ENCODE measurements around the gene SLC23A1.

Gene SLC23A1

GRCh38 chr5:139385061-139386049 lies 2.3 kb upstream of the SLC23A1 start:
- Histone ChIP-seq H3K4me3 (ENCODE audit: low read depth, low read length) (no peak overlapping the region), H3K27me3 (ENCODE audit: control insufficient read depth, insufficient read depth, low read length) (no peaks in the 10 kb centered on the region), H3K4me1 (ENCODE audit: control insufficient read depth, insufficient read depth, low read length) (peaks cover 9% of the 10 kb centered on the region), H3K36me3 (ENCODE audit: control insufficient read depth, insufficient read depth, low read length) (no peaks in the 10 kb centered on the region), H3K9me3 (ENCODE audit: control insufficient read depth, insufficient read depth, low read length) (no peaks in the 10 kb centered on the region), H3K9ac (ENCODE audit: low read depth, low read length) (no peak overlapping the region)

- no peak overlapping the region for H3K9ac ChIP-seq (ENCODE audit: low read depth, low read length)
- H3K36me3 ChIP-seq (ENCODE audit: control insufficient read depth, insufficient read depth, low read length) = no peaks in the 10 kb centered on the region
Measured at GRCh38 chr5:139384591-139385051, 1.5 kb upstream of the SLC23A1 start.

GRCh38 chr5:139383993-139384590 lies 995 bp upstream of the SLC23A1 start:
- Histone ChIP-seq H3K4me3 (ENCODE audit: low read depth, low read length) (no peak overlapping the region), H3K4me1 (ENCODE audit: control insufficient read depth, insufficient read depth, low read length) (peaks cover 11% of the 10 kb centered on the region), H3K36me3 (ENCODE audit: control insufficient read depth, insufficient read depth, low read length) (no peaks in the 10 kb centered on the region), H3K9me3 (ENCODE audit: control insufficient read depth, insufficient read depth, low read length) (no peaks in the 10 kb centered on the region), H3K27me3 (ENCODE audit: control insufficient read depth, insufficient read depth, low read length) (no peaks in the 10 kb centered on the region), H3K9ac (ENCODE audit: low read depth, low read length) (no peak overlapping the region)

More at GRCh38 chr5:139384591-139385051, 1.5 kb upstream of the SLC23A1 start:
- Histone ChIP-seq H3K4me3 (ENCODE audit: low read depth, low read length) (no peak overlapping the region), H3K9me3 (ENCODE audit: control insufficient read depth, insufficient read depth, low read length) (no peaks in the 10 kb centered on the region), H3K27me3 (ENCODE audit: control insufficient read depth, insufficient read depth, low read length) (no peaks in the 10 kb centered on the region), H3K4me1 (ENCODE audit: control insufficient read depth, insufficient read depth, low read length) (peaks cover 9% of the 10 kb centered on the region)

DNA sequence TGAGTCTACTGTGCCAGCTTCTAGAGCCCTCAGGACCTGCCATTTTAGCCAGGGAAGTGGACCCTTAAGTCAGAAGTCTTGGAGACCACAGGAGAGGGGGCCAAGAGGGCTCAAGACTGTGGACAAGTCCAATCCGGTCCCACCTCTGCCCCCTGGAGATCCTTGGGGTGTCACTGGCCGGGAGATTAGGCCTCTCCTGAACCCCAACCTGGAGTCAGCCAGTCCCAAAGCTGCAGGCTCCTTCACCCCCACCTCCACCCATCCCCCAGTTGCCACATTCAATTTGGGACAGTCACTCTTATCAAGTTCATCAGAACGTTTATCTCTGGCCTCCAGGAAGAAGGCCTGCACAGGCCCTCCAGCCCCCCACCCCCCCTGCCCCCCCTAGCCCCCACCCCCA lies 290 bp downstream of the SLC23A1 start:
- H3K9ac ChIP-seq (ENCODE audit: low read depth, low read length) = no peak overlapping the region
- H3K9me3 ChIP-seq (ENCODE audit: control insufficient read depth, insufficient read depth, low read length) = no peaks in the 10 kb centered on the region
- H3K4me1 ChIP-seq (ENCODE audit: control insufficient read depth, insufficient read depth, low read length) = peaks cover 3% of the 10 kb centered on the region
- H3K36me3 ChIP-seq (ENCODE audit: control insufficient read depth, insufficient read depth, low read length) = no peaks in the 10 kb centered on the region
- H3K4me3 ChIP-seq (ENCODE audit: low read depth, low read length) = no peak overlapping the region
- H3K27me3 ChIP-seq (ENCODE audit: control insufficient read depth, insufficient read depth, low read length) = no peaks in the 10 kb centered on the region

DNA sequence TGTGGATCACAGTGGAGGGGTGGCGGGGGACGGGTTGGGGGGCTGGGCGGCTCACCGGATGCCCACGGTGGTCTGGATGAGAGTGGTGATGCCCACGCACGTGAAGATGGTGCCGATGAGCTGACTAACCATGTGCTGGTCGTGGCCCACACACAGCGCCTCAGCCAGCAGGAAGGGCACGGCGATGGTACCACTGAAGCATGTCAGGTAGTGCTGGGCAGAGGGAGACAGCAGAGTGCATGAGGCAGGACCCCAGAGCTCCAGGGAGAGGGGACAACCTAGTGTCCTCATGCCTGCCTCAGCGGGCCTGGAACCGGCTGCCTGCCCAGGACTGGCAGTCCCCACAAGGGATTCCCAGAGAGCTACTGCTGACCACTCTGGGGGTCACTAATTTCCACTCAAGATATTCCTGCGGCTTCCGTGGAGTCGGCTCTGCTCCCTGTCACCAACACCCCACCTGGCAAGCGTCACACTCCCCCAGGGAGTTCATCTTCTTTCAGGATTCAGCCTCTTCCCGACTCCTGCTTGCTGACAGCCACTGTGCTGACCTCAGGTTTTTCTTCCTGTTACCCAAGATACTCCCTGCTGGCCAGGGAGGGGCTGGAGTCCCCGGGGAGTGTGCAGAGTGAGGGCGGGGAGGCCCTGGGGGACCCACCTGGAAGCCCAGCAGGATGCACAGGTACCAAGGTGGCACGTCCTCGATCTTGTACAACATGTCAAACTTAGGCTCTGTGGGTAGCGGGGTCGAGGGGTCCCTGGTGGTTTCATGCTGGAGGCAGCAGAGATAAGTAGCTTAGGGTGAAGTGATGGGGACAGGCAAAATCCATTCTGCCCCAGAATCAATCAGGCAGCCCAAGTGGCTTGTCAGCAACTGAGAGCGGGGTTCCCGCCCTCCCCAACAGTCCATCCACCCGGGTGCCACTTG lies 998 bp downstream of the SLC23A1 start:
- Histone ChIP-seq H3K9ac (ENCODE audit: low read depth, low read length) (no peak overlapping the region), H3K9me3 (ENCODE audit: control insufficient read depth, insufficient read depth, low read length) (no peaks in the 10 kb centered on the region), H3K4me3 (ENCODE audit: low read depth, low read length) (no peak overlapping the region), H3K27me3 (ENCODE audit: control insufficient read depth, insufficient read depth, low read length) (no peaks in the 10 kb centered on the region), H3K4me1 (ENCODE audit: control insufficient read depth, insufficient read depth, low read length) (peaks cover 4% of the 10 kb centered on the region), H3K36me3 (ENCODE audit: control insufficient read depth, insufficient read depth, low read length) (no peaks in the 10 kb centered on the region)

DNA sequence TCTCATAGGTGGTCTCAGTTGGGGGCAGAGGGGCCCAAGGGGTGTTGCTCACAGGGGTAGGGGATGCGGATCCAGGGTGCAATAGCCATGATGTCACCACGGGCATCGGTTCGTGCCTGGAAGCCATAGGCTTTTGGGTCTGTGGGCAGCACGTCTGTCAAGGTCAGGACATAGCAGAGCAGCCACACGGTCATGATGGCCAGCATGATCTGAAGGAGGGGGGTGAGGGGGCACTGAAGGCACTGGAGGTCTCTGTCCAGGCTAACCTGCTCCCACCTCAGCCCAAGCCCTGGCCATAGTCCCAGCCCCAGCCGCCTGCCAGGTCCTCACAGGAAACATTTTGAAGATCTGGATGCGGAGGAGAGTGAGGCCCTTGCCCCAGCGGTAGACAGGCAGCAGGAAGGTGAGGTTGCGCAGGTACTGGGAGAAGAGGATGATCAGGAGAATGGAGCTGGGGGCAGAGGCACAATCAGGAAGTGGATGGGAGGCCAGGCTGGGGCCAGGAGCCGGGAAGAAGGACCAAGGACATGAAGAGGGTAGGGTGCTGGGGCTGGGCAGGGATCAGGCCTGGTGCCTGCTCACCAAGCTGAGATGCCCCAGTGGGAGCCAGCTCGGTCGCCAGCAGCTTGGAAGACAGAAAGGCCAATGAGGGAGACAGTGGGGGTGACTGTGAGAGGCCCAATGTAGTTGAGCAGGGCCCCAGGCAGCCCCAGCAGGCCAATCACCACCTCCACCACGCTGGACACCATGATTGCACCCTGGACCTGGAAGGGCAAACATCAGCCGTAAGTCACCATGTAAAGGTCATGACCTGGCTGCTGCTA lies 3.3 kb downstream of the SLC23A1 start:
- Histone ChIP-seq H3K36me3 (ENCODE audit: control insufficient read depth, insufficient read depth, low read length) (no peaks in the 10 kb centered on the region), H3K9me3 (ENCODE audit: control insufficient read depth, insufficient read depth, low read length) (no peaks in the 10 kb centered on the region), H3K4me1 (ENCODE audit: control insufficient read depth, insufficient read depth, low read length) (peaks cover 4% of the 10 kb centered on the region), H3K27me3 (ENCODE audit: control insufficient read depth, insufficient read depth, low read length) (no peaks in the 10 kb centered on the region), H3K4me3 (ENCODE audit: low read depth, low read length) (no peak overlapping the region), H3K9ac (ENCODE audit: low read depth, low read length) (no peak overlapping the region)

DNA sequence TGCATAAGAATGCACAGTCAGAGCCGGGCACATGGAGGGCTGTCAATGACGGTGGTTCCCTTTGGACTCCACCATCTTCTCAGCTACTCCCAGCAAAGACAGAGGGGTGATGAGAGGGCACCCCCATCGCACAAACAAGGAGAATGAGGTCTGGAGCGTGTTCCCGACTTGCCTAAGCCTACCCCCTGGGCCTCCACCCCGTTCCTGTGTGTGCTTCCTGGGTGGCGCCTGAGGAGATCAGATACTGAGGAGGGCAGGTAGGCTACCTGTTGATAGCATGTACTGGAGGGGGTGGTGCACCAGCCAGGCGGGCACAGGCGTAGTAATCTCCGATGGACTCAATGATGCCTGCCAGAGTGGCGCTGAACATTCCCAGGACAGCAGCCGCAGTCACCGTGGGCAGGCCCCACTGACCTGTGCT lies 4.1 kb downstream of the SLC23A1 start:
- Histone ChIP-seq H3K9ac (ENCODE audit: low read depth, low read length) (no peak overlapping the region), H3K36me3 (ENCODE audit: control insufficient read depth, insufficient read depth, low read length) (no peaks in the 10 kb centered on the region), H3K4me3 (ENCODE audit: low read depth, low read length) (peak overlapping the region; percentile 39), H3K4me1 (ENCODE audit: control insufficient read depth, insufficient read depth, low read length) (peaks cover 4% of the 10 kb centered on the region), H3K9me3 (ENCODE audit: control insufficient read depth, insufficient read depth, low read length) (no peaks in the 10 kb centered on the region), H3K27me3 (ENCODE audit: control insufficient read depth, insufficient read depth, low read length) (no peaks in the 10 kb centered on the region)

DNA sequence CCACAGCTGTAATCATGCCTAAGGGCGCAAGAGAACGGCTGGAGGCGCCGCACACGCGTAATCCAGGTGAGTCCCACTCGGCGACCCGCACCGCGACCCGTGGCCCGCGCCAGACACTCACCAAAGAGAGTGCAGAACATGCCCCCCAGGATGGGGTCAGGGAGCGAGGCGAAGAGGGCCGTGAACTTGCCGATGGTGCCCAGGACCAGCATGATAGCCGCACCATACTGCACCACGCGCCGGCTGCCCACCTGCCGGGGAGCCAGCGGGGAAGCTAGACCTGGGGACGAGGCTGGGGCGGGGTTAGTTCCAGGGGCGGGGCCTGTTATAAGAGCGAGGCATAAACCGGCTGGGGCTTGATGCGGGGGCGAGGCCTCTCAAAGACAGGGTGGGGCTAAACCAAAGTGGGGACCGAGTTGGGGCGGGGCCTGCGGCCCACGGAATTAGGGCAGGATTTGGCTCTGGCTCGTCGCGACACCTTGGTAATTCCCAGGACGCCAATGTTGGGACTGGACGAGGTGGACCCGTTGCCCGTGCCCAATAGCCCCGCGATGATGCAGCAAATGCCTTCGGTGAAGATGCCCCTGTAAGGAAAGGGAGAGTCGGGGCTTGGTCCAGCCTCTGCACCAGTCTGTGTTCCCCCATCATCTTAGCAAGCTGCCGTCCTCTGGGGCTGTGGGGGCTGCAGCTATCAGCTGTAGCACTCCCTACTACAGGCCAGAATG lies 4.8 kb downstream of the SLC23A1 start:
- H3K36me3 ChIP-seq (ENCODE audit: control insufficient read depth, insufficient read depth, low read length) = no peaks in the 10 kb centered on the region
- H3K27me3 ChIP-seq (ENCODE audit: control insufficient read depth, insufficient read depth, low read length) = no peaks in the 10 kb centered on the region
- H3K4me1 ChIP-seq (ENCODE audit: control insufficient read depth, insufficient read depth, low read length) = peaks cover 4% of the 10 kb centered on the region
- H3K9me3 ChIP-seq (ENCODE audit: control insufficient read depth, insufficient read depth, low read length) = no peaks in the 10 kb centered on the region
- H3K9ac ChIP-seq (ENCODE audit: low read depth, low read length) = no peak overlapping the region
- H3K4me3 ChIP-seq (ENCODE audit: low read depth, low read length) = peak overlapping the region; percentile 39

DNA sequence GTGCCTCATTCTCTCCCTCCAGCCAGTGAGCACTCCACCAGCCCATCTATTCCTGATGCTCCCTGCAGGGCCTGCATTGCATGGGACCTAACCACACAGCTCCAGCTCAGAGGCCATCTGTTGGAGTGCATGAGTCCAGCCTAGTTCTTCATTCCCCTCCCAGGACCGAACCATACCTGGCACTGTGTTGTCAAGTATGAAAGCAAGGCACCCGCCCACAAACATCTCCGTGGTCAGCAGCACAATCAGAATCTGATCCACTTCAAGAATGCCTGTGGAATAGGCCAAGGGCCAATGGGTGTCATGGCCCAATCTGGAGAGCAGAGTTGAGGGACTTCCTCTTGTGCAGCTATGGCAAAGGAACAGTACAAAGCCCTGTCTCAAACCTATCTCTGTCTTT lies 5.9 kb downstream of the SLC23A1 start:
- Histone ChIP-seq H3K27me3 (ENCODE audit: control insufficient read depth, insufficient read depth, low read length) (no peaks in the 10 kb centered on the region), H3K9me3 (ENCODE audit: control insufficient read depth, insufficient read depth, low read length) (no peaks in the 10 kb centered on the region), H3K36me3 (ENCODE audit: control insufficient read depth, insufficient read depth, low read length) (peaks cover 2% of the 10 kb centered on the region), H3K4me3 (ENCODE audit: low read depth, low read length) (no peak overlapping the region), H3K4me1 (ENCODE audit: control insufficient read depth, insufficient read depth, low read length) (peaks cover 4% of the 10 kb centered on the region), H3K9ac (ENCODE audit: low read depth, low read length) (no peak overlapping the region)

GRCh38 chr5:139376364-139376763 lies 6.7 kb downstream of the SLC23A1 start:
- Histone ChIP-seq H3K4me3 (ENCODE audit: low read depth, low read length) (no peak overlapping the region), H3K36me3 (ENCODE audit: control insufficient read depth, insufficient read depth, low read length) (peaks cover 2% of the 10 kb centered on the region)

More at GRCh38 chr5:139376364-139376763, 6.7 kb downstream of the SLC23A1 start:
- Histone ChIP-seq H3K4me1 (ENCODE audit: control insufficient read depth, insufficient read depth, low read length) (peaks cover 4% of the 10 kb centered on the region), H3K9ac (ENCODE audit: low read depth, low read length) (no peak overlapping the region), H3K9me3 (ENCODE audit: control insufficient read depth, insufficient read depth, low read length) (no peaks in the 10 kb centered on the region), H3K27me3 (ENCODE audit: control insufficient read depth, insufficient read depth, low read length) (no peaks in the 10 kb centered on the region)
